K562 (cell line): ENCODE measurements around the gene TERT. TPM values are rescaled to one million over a fixed set of nuclear protein-coding genes. Genes with fewer than 3 reads are reported as not detected.

Experiments
- ATAC-seq: fragments of 200-7000 bp; cut with Tn5 transposase; 3 replicates; pipeline ENCODE4 v1.9.1; 2020; ENCODE audit warnings: moderate library complexity
- BruUV-seq: library from RNA; stranded (reverse); fragments of 400-500 nt; replicated peaks from 2 replicates; lab custom pipeline; 2021; lab: Mats Ljungman, UMichigan
- CTCF ChIA-PET: fragments of 300-600 bp; formaldehyde crosslinking; extraction: SDS; loops from one replicate; lab custom pipeline; 2021; ENCODE audit warnings: low intra/inter-chr PET ratio; lab: Yijun Ruan, JAX
- POLR2A ChIA-PET: fragments of 300-600, 350-650 bp; sonication (Branson Sonifier 250); formaldehyde crosslinking; extraction: SDS; loops from one replicate; lab custom pipeline; 2021; ENCODE audit warnings: antibody characterized with exemption, inconsistent platforms; lab: Yijun Ruan, JAX
- DNase-seq, 4 experiments: peaks; one replicate each; pipeline versions ENCODE4 v3.0.0 to v3.0.0-alpha.2; 2011 to 2018; ENCODE audit warnings: low spot score in 3 of 4, mixed read lengths in 3 of 4; ENCODE audit errors: extremely low read depth in 1 of 4
- FAIRE-seq: peaks from 2 replicates; lab custom pipeline; 2011; peaks lifted over from hg19 to GRCh38; lab: Jason Lieb, UNC
- H2AFZ ChIP-seq: 2 replicates; pipeline ENCODE4 v1.6.0; 2011; ENCODE audit warnings: low read depth, low read length, control low read depth, inconsistent platforms
- H3K27ac ChIP-seq: fragments of 200-600 bp; 3 replicates; pipeline ENCODE4 v1.8.0; 2011; ENCODE audit warnings: low read depth, mild to moderate bottlenecking, control low read depth, inconsistent platforms, low read length, moderate library complexity, mixed read lengths; ENCODE audit errors: extremely low read depth
- H3K27me3 ChIP-seq, 2 experiments: fragments of 300-600 bp in 1 of 2; 2 replicates in 1 of 2; 3 replicates in 1 of 2; pipeline versions ENCODE4 v1.6.0 to v1.8.0; 2011; ENCODE audit warnings: inconsistent platforms in 2 of 2, low read length in 2 of 2, mild to moderate bottlenecking in 1 of 2, mixed read lengths in 1 of 2, moderate library complexity in 1 of 2; ENCODE audit not compliant: control insufficient read depth in 2 of 2, insufficient read depth in 2 of 2
- H3K36me3 ChIP-seq: fragments of 300-600 bp; 3 replicates; pipeline ENCODE4 v1.8.0; 2011; ENCODE audit warnings: mild to moderate bottlenecking, low read length, inconsistent platforms; ENCODE audit not compliant: control insufficient read depth, insufficient read depth
- H3K4me1 ChIP-seq, 2 experiments: fragments of 200-600 bp in 1 of 2; replicated peaks in 1 of 2; 2 replicates in 1 of 2; 3 replicates in 1 of 2; pipeline versions ENCODE4 v1.5.1 to v1.8.0; 2011; ENCODE audit warnings: inconsistent platforms in 2 of 2, low read length in 2 of 2, mild to moderate bottlenecking in 1 of 2, mixed read lengths in 1 of 2, moderate library complexity in 1 of 2; ENCODE audit not compliant: control insufficient read depth in 2 of 2, insufficient read depth in 2 of 2
- H3K4me2 ChIP-seq: 2 replicates; pipeline ENCODE4 v1.6.1; 2011; ENCODE audit warnings: low read length, control low read depth, inconsistent platforms, mixed read lengths; ENCODE audit not compliant: insufficient read depth
- H3K4me3 ChIP-seq: fragments of 200-600 bp; sonication (generic), shearing (Covaris generic); 2 replicates; pipeline ENCODE4 v1.5.1; 2016; ENCODE audit warnings: control low read depth, inconsistent platforms
- H3K79me2 ChIP-seq: fragments of 200-600 bp; 3 replicates; pipeline ENCODE4 v1.8.0; 2011; ENCODE audit warnings: low read length, inconsistent platforms; ENCODE audit not compliant: control insufficient read depth, insufficient read depth
- H3K9ac ChIP-seq, 2 experiments: 2 replicates each; pipeline versions ENCODE4 v1.6.0 to v1.6.1; 2011; ENCODE audit warnings: low read depth in 2 of 2, low read length in 2 of 2, control low read depth in 1 of 2, inconsistent platforms in 1 of 2, mild to moderate bottlenecking in 1 of 2, mixed read lengths in 1 of 2; ENCODE audit not compliant: insufficient read depth in 1 of 2
- H3K9me1 ChIP-seq: one replicate; pipeline ENCODE4 v1.6.0; 2011; ENCODE audit warnings: inconsistent platforms, mild to moderate bottlenecking, low read length, moderate library complexity; ENCODE audit not compliant: control insufficient read depth, insufficient read depth
- H3K9me3 ChIP-seq: replicated peaks from 2 replicates; pipeline ENCODE4 v1.5.1; 2011; ENCODE audit warnings: low read depth, low read length, inconsistent platforms; ENCODE audit not compliant: control insufficient read depth, insufficient read depth
- H4K20me1 ChIP-seq: replicated peaks from 2 replicates; pipeline ENCODE4 v1.6.1; 2011; ENCODE audit warnings: low read length, inconsistent platforms, mixed read lengths; ENCODE audit not compliant: control insufficient read depth, insufficient read depth
- EHMT2 ChIP-seq: fragments of 450-650 bp; IDR thresholded peaks from 2 replicates; pipeline ENCODE4 v1.6.1; 2018; ENCODE audit warnings: antibody characterized with exemption
- GATAD2B ChIP-seq: fragments of 450-650 bp; IDR thresholded peaks from 2 replicates; pipeline ENCODE4 v1.6.1; 2017; ENCODE audit warnings: mild to moderate bottlenecking, borderline replicate concordance
- NR2C1 ChIP-seq, 2 experiments: fragments of 450-650 bp; IDR thresholded peaks; 2 replicates each; pipeline ENCODE4 v1.6.1; 2017; ENCODE audit warnings: mild to moderate bottlenecking in 2 of 2, antibody characterized with exemption in 1 of 2, inconsistent platforms in 1 of 2, missing compliant biosample characterization in 1 of 2, missing genetic modification characterization in 1 of 2
- POLR2G ChIP-seq: fragments of 200-400 bp; formaldehyde crosslinking; IDR thresholded peaks from 2 replicates; pipeline ENCODE4 v1.6.1; 2017; ENCODE audit warnings: low read depth, mild to moderate bottlenecking, antibody characterized with exemption, low read length, moderate library complexity
- SAFB ChIP-seq: fragments of 200-400 bp; formaldehyde crosslinking; IDR thresholded peaks from 2 replicates; pipeline ENCODE4 v1.6.1; 2017; ENCODE audit warnings: low read depth, low read length, borderline replicate concordance
- SMC3 ChIP-seq: conservative IDR thresholded peaks from 2 replicates; pipeline ENCODE4 v1.6.1; 2011; ENCODE audit warnings: low read depth, low read length, improper control_type of control experiment; ENCODE audit not compliant: insufficient read depth
- WGBS: fragments of 100-300 bp; shearing (Covaris generic); methylation state at CpG from one replicate; pipeline ENCODE4 v1.1.6; 2016; ENCODE audit warnings: low coverage, mixed read lengths; ENCODE audit not compliant: insufficient coverage; ENCODE audit errors: missing lambda C conversion rate; 5-methylcytosine and 5-hydroxymethylcytosine counted together
- in situ Hi-C: fragments of 300-500 bp; cut with MboI; formaldehyde crosslinking; loops from 4 replicates; pipeline ENCODE4 v1.15.0; 2018; ENCODE audit warnings: inconsistent platforms, mixed read lengths
- intact Hi-C: fragments of 100-400 bp; cut with micrococcal nuclease; formaldehyde crosslinking; loops from 2 replicates; pipeline ENCODE4 v1.14.2; 2022
- polyA plus RNA-seq, 8 experiments: library from polyadenylated mRNA; depleted of rRNA in 4 of 8; stranded (reverse) in 5 of 8; unstranded in 3 of 8; fragments of >200 nt; fragmentation: Nextera tagmentation in 2 of 8; fragmentation: Illumina TruSeq in 1 of 8; extraction: Ambion mirVana in 2 of 8; extraction: Trizol in 1 of 8; gene quantifications; 2 replicates each; pipeline versions ENCODE4 v1.2.1 to v1.2.3, GENCODE V29; 2011 to 2014; ENCODE audit warnings: inconsistent platforms in 1 of 8, missing spikeins in 1 of 8
- total RNA-seq, 7 experiments: library from RNA; depleted of rRNA in 6 of 7; stranded (reverse); fragments of >200 nt in 6 of 7; fragmentation: Illumina TruSeq in 2 of 7; extraction: Trizol in 2 of 7; gene quantifications; 2 replicates each; pipeline versions ENCODE4 v1.2.1 to v1.2.3, GENCODE V29; 2011 to 2021; ENCODE audit warnings: low replicate concordance in 1 of 7
- TF ChIP-seq, protein P1 (sequence below): fragments of 250-450 bp; sonication (Bioruptor Pico); IDR thresholded peaks from 2 replicates; pipeline ENCODE4 v1.6.1; 2021; ENCODE audit warnings: mild to moderate bottlenecking
- TF ChIP-seq, protein P2 (sequence below): fragments of 150-350 bp; conservative IDR thresholded peaks from 2 replicates; pipeline ENCODE4 v1.6.1; 2014; ENCODE audit warnings: low read length
- TF ChIP-seq, protein P3 (sequence below), 2 experiments: fragments of 450-650 bp in 1 of 2; sonication (generic) in 1 of 2; formaldehyde crosslinking in 1 of 2; IDR thresholded peaks in 1 of 2; conservative IDR thresholded peaks in 1 of 2; 2 replicates each; pipeline versions ENCODE4 v1.6.1 to v1.8.1; 2016 to 2023; ENCODE audit warnings: mild to moderate bottlenecking in 2 of 2, moderate library complexity in 2 of 2, inconsistent platforms in 1 of 2, missing genetic modification reagents in 1 of 2
- TF ChIP-seq, protein P4 (sequence below): fragments of 200-800 bp; sonication (Bioruptor generic); IDR thresholded peaks from 2 replicates; pipeline ENCODE4 v1.6.1; 2017; ENCODE audit warnings: missing genetic modification characterization, missing compliant biosample characterization
- TF ChIP-seq, protein P5 (sequence below): fragments of 450-650 bp; formaldehyde crosslinking; IDR thresholded peaks from 2 replicates; pipeline ENCODE4 v1.4.0; 2020; ENCODE audit warnings: mild to moderate bottlenecking, moderate library complexity

Gene TERT
- total and polyA plus RNA-seq, 9 of the 15 experiments (the other 6 are each of a cell fraction or from before 2014, with no cell fraction given), result 0.08 to 4.5 (median 0.98) TPM; not detected in 1

DNA sequence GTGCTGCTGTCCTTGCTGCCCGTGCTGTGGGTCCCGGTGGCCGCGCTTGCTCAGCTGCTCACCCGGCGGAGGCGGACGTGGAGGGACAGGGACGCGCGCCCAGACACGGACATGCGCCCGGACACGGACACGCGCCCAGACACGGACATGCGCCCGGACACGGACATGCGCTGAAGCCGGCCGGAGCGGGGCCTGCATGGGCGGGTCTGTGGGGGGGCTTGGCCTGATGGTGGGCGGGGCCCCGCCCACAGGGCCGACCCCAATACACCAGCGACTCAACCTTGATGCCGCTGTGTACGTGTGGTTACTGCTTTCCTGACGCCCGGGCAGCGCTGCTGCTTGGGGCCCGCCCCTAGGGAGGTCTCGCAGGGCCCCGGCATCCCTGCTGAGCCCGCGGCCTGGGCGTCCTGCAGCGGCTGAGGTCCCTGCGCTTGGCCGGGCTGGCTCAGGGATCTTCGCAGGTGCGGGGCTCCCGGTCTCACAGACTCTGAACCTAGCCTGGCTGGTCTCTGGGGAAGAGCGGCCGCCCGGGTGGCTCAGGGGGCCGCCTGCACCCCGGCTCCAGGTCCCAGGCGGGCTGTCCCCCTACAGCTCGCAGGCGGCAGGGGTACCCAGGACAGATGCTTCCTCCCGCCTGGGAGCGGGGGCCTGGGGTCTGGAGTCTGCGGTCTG lies 48.8 kb downstream of the TERT start:
- Histone ChIP-seq H3K9me1 (peaks cover 5% of the 10 kb centered on the region), H3K9ac (no peak overlapping the region)
- TF ChIP-seq, protein P1, sequence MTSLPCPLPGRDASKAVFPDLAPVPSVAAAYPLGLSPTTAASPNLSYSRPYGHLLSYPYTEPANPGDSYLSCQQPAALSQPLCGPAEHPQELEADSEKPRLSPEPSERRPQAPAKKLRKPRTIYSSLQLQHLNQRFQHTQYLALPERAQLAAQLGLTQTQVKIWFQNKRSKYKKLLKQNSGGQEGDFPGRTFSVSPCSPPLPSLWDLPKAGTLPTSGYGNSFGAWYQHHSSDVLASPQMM, result no peak
- TF ChIP-seq GATAD2B (no peak), SAFB (no peak), EHMT2 (no peak), NR2C1 (IDR thresholded peaks at IDR 0.05) (no peak), NR2C1 (tag; IDR thresholded peaks at IDR 0.05) (no peak), SMC3 (no peak), POLR2G (no peak)
- TF ChIP-seq, protein P2, sequence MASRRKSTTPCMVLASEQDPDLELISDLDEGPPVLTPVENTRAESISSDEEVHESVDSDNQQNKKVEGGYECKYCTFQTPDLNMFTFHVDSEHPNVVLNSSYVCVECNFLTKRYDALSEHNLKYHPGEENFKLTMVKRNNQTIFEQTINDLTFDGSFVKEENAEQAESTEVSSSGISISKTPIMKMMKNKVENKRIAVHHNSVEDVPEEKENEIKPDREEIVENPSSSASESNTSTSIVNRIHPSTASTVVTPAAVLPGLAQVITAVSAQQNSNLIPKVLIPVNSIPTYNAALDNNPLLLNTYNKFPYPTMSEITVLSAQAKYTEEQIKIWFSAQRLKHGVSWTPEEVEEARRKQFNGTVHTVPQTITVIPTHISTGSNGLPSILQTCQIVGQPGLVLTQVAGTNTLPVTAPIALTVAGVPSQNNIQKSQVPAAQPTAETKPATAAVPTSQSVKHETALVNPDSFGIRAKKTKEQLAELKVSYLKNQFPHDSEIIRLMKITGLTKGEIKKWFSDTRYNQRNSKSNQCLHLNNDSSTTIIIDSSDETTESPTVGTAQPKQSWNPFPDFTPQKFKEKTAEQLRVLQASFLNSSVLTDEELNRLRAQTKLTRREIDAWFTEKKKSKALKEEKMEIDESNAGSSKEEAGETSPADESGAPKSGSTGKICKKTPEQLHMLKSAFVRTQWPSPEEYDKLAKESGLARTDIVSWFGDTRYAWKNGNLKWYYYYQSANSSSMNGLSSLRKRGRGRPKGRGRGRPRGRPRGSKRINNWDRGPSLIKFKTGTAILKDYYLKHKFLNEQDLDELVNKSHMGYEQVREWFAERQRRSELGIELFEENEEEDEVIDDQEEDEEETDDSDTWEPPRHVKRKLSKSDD, result no peak
- TF ChIP-seq, protein P3, sequence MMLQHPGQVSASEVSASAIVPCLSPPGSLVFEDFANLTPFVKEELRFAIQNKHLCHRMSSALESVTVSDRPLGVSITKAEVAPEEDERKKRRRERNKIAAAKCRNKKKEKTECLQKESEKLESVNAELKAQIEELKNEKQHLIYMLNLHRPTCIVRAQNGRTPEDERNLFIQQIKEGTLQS (IDR thresholded peaks at IDR 0.05), result no peak
- TF ChIP-seq, protein P3 (CRISPR knock-in tag; conservative IDR thresholded peaks at IDR 0.05), result no peak
- TF ChIP-seq, protein P4, sequence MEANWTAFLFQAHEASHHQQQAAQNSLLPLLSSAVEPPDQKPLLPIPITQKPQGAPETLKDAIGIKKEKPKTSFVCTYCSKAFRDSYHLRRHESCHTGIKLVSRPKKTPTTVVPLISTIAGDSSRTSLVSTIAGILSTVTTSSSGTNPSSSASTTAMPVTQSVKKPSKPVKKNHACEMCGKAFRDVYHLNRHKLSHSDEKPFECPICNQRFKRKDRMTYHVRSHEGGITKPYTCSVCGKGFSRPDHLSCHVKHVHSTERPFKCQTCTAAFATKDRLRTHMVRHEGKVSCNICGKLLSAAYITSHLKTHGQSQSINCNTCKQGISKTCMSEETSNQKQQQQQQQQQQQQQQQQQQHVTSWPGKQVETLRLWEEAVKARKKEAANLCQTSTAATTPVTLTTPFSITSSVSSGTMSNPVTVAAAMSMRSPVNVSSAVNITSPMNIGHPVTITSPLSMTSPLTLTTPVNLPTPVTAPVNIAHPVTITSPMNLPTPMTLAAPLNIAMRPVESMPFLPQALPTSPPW (CRISPR knock-in tag), result no peak
- TF ChIP-seq, protein P5, sequence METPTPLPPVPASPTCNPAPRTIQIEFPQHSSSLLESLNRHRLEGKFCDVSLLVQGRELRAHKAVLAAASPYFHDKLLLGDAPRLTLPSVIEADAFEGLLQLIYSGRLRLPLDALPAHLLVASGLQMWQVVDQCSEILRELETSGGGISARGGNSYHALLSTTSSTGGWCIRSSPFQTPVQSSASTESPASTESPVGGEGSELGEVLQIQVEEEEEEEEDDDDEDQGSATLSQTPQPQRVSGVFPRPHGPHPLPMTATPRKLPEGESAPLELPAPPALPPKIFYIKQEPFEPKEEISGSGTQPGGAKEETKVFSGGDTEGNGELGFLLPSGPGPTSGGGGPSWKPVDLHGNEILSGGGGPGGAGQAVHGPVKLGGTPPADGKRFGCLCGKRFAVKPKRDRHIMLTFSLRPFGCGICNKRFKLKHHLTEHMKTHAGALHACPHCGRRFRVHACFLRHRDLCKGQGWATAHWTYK (CRISPR knock-in tag), result no peak

More for the DNA sequence above, 48.8 kb downstream of the TERT start:
- H3K9me3 ChIP-seq, result no peaks in the 10 kb centered on the region
- H3K27ac ChIP-seq, result no peak overlapping the region
- 8% methylated on average over 35 of the region's 58 CpGs for WGBS
- no peaks in the 10 kb centered on the region for H3K36me3 ChIP-seq
- POLR2A ChIA-PET, result no interaction called here
- no peak overlapping the region for H3K4me3 ChIP-seq
- in situ Hi-C loops, result no loop called here
- FAIRE-seq, result no peak
- no peak for DNase-seq
- H2AFZ ChIP-seq, result no peak overlapping the region
- no peak overlapping the region for H3K4me2 ChIP-seq
- H3K4me1 ChIP-seq, result peaks cover 0 to 40% of the 10 kb centered on the region in 2 experiments; a peak in 2 of 5 replicates
- intact Hi-C loops, result loop anchor here (2.0 kb wide), 1 partner anchor 77 kb away; no protein-coding TSS in a partner anchor
- BruUV-seq, result no TSS peak
- H3K27me3 ChIP-seq, result peaks cover 26 to 86% of the 10 kb centered on the region in 2 experiments
- H3K79me2 ChIP-seq, result no peaks in the 10 kb centered on the region
- ATAC-seq, result no peak
- CTCF ChIA-PET, result no interaction called here
- peaks cover 48% of the 10 kb centered on the region for H4K20me1 ChIP-seq
